GM12875 (cell line): ENCODE data around the gene KCTD11.

ENCODE experiments used
- H3K4me3 ChIP-seq: one replicate; pipeline ENCODE4 v1.5.1; 2011; ENCODE audit warnings: low read depth, low read length, control low read depth
- CTCF ChIP-seq: IDR thresholded peaks from 2 replicates; pipeline ENCODE4 v1.5.1; 2011; ENCODE audit warnings: low read depth, mild to moderate bottlenecking, control low read depth, inconsistent platforms, low read length, moderate library complexity, borderline replicate concordance; ENCODE audit not compliant: insufficient read depth

Gene KCTD11

GRCh38 chr17:7315570-7316235 is 36.3 kb upstream of the KCTD11 start:
- no peak for TF ChIP-seq CTCF
- H3K4me3 ChIP-seq, result peak overlapping the region; percentile 87

GRCh38 chr17:7317161-7317803 is 34.7 kb upstream of the KCTD11 start:
- no peak overlapping the region for H3K4me3 ChIP-seq
- TF ChIP-seq CTCF, result no peak

GRCh38 chr17:7318121-7318860 is 33.7 kb upstream of the KCTD11 start:
- H3K4me3 ChIP-seq, result no peak overlapping the region
- no peak for TF ChIP-seq CTCF

- no peak overlapping the region for H3K4me3 ChIP-seq
- no peak for TF ChIP-seq CTCF
These were observed 30.5 kb upstream of the KCTD11 start for GRCh38 chr17:7321466-7321865.

GRCh38 chr17:7322520-7323194 is 29.3 kb upstream of the KCTD11 start:
- no peak for TF ChIP-seq CTCF
- H3K4me3 ChIP-seq, result no peak overlapping the region

GRCh38 chr17:7323731-7324437 is 28.1 kb upstream of the KCTD11 start:
- H3K4me3 ChIP-seq, result no peak overlapping the region
- TF ChIP-seq CTCF, result peak; percentile 98
